AG20443 (cell line): Measurements from ENCODE around the gene LCN9.
A peak's percentile ranks its signal among the peaks of the same experiment; 100 is the strongest.
"Not testable (repeated sequence)": the region's sequence is repeated elsewhere in the genome, so short reads cannot be mapped to it uniquely, and the experiment has no call there.

Experiments
- DNase-seq: peaks from one replicate; pipeline ENCODE4 v3.0.0; 2012; ENCODE audit warnings: low spot score, mixed read lengths

LCN9 gene

DNA sequence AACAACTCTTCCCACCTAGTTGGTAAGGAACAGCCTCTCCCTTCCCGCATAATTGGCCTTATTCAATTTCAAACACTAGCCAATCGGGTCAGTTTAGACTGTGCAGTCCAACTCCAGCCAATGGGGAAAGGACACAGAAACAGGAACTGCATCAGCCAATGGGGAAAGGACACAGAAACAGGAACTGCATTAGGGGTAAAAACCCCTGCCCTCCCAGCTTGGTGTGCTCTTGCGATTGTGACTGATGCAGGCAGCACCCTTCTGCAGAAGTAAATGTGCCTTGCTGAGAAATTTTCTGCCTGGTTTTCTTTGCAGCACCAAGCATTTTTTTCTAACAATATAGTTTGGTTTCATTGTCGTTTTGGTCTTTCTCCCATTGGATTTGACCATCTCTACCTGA is 15.2 kb upstream of the LCN9 start:
- DNase-seq = no peak

- DNase-seq = no peak
Observed at GRCh38 chr9:135648494-135649410, 14.4 kb upstream of the LCN9 start.

DNA sequence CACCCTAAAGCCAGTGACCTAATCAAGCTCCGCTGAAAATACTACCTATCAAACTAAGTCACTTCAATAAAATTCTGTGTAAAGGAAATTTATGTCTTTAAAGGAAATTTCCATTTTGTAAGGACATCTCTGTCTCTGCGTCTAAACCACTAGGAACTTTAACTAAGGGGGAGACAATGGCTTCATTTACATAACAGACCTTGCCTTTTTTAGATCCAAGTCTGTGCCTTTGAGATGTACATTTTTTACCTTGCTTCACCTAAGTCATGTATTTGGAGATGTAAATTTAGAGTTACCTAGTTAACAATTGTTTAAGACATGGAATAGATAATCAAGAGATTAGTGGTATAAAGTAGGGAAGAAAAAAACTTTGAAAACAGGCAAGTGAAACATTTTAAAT is 13.6 kb upstream of the LCN9 start:
- DNase-seq = no peak

DNA sequence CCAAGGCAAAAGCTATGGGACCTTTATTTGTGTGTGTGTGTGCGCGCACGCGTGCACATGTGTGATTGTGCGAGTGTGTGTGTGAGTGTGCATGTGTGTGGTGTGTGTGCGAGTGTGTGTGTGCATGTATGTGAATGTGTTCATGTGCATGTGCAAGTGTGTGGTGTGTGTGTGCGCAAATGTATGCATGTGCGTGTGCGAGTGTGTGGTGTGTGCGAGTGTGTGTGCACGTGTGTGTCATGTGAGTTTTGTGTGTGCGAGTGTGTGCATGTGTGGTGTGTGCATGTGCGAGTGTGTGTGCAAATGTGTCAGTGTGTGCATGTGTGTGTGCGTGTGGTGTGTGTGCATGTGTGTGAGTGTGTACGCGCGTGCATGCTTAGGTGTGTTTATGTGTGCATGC is 12.7 kb upstream of the LCN9 start:
- no peak for DNase-seq

GRCh38 chr9:135655317-135655716 is 7.8 kb upstream of the LCN9 start:
- peak; percentile 14 for DNase-seq

DNA sequence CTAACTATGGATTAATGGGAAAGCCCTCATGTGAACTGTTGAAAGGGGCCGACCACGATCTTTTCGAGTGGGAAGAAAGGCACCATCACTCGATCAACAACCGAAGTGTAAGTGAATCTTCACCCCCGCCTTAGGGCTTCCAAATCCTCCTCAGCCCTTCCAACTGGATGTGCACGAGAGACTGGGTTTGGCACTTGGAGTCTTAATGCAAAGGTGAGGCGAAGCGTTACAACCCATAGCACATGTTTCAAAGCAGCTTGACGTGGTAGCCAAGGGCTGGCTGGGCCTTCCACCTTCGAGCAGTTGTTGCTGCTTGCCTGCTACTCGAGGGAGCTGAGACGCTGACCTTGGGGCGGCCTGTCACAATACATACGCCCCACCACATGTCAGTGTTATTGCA is 5.7 kb upstream of the LCN9 start:
- no peak for DNase-seq

GRCh38 chr9:135659252-135659651 is 3.9 kb upstream of the LCN9 start:
- DNase-seq = no peak

GRCh38 chr9:135660407-135660806 is 2.7 kb upstream of the LCN9 start:
- no peak for DNase-seq

DNA sequence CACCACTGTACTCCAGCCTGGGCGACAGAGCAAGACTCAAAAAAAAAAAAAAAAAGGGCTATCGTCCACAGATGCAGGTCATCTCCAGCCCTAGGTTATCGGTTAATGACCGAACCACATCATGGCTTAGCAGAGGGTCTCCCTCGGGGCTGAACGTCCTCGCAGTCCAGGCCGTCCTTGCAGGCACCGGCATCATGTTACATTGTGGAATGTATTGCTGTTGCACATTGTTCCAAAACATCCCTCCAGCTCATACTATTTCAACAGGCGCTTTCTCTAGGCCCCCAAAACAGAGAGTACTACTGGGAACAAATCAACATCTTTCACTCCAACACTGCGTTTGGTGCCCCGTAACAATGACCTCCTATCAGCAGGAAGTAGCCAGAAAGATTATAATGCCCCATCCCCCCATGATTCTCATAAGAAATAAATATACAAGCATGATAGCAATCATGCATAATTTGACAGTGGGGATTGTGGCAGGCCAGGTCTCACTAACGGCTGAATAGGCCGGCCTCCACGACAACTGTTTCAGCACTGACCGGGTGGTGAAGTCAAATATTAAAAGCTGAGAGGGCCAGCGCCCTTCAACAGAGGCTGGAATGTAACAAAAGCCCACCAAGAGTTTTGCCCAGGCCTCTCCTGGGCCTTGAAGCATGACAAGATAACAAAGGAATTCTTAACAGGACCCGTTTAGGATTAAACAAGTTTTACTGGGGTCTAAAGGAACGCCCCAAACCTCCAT is 1.1 kb upstream of the LCN9 start:
- DNase-seq = peak; percentile 5

- DNase-seq = no peak
Observed at GRCh38 chr9:135663451-135663770, 302 bp downstream of the LCN9 start.

- DNase-seq = no peak
Observed at GRCh38 chr9:135663857-135664256, 748 bp downstream of the LCN9 start.

DNA sequence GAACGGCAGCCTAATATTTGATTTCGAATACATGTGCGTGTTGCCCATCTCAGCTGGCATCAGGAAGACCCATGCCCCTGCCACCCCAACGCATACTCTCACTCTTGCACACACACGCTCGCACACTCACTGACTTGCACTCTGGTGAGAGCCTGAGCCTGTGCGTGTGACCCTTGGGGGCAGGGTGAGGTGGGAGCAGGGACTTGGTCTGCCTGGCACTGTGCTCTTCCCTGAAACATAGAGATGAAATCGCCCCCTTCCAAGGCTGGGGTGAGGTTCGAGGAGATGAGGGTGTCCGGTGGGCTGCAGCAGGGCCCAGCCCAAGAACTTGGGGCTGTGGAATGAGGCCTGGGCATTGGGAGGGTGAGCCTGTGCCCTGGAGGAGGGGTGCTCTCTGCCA is 1.2 kb downstream of the LCN9 start:
- DNase-seq = no peak

GRCh38 chr9:135664801-135665794 is 2.0 kb downstream of the LCN9 start:
- DNase-seq = no peak

GRCh38 chr9:135665795-135666189 is 2.7 kb downstream of the LCN9 start:
- no peak for DNase-seq

DNA sequence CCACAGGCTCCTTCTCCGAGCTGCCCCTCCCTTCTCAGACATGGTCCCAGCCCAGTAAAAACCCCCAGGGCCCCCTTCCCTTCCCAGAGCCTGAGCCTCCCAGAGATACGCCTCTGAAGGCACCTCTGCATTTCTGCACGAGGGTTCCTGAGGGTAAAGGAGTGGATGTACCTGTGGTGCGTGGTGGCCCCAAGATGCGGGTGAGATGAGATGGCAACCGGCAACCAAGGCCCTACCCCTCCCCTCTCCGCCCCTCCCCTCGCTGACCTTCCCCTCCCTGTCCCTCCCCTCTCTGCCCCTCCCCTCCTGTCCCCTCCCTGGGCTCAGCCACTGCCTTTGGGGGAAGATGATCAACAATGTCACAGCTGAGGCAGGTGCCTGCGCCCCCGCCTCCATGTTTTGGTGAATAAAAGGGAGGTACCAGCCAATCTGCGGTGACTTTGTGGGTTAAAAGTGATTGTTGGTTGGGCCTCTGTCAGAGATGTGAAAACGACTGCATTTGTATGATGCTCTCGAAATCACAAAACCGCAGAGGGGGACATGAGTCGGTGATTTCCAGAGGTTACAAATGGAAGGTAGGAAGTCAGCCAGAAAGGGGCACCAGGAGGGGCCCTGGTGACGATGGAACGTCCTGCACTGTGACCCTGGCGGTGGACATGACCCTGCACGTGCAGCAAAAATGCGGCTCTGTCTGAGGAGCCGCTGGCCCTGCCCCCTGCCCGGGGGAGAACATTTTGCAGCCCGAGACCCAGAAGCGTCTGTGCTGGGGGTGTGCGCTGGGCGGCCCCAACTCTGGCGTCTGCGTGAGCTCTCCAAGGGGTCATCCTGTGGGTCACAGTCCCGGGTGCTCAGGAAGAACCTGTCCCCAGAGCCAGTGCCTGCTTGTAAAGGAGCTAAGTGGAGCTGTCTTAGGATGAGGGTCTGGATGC is 3.7 kb downstream of the LCN9 start:
- no peak for DNase-seq

DNA sequence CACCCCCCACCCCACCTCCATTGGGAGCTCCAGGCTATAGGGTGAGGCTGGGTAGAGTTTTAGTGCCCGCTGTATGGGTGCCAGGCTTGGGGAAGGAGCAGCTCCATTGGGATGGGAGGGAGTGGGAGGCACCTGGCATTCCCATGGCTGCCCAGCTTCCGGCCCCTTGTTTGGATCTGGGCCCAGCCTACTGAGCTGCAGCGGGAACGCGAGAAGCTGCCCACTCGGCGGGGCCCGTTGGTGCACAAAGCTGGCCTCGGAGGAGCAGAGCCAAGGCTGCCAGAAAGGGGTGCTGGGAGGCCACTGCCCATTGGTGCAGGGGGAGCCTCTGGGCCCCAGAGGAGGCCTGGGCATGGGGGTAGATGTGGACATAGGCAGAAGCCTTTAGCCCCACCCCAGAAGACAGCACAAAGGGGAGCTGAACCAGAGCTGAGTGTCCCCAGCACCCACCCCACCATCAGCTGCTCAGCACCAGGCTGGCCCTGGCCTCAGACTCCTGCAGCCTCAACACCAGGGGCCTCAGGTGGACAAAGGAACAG is 4.4 kb downstream of the LCN9 start:
- no peak for DNase-seq

GRCh38 chr9:135669018-135669417 is 5.9 kb downstream of the LCN9 start:
- DNase-seq = not testable (repeated sequence)

DNA sequence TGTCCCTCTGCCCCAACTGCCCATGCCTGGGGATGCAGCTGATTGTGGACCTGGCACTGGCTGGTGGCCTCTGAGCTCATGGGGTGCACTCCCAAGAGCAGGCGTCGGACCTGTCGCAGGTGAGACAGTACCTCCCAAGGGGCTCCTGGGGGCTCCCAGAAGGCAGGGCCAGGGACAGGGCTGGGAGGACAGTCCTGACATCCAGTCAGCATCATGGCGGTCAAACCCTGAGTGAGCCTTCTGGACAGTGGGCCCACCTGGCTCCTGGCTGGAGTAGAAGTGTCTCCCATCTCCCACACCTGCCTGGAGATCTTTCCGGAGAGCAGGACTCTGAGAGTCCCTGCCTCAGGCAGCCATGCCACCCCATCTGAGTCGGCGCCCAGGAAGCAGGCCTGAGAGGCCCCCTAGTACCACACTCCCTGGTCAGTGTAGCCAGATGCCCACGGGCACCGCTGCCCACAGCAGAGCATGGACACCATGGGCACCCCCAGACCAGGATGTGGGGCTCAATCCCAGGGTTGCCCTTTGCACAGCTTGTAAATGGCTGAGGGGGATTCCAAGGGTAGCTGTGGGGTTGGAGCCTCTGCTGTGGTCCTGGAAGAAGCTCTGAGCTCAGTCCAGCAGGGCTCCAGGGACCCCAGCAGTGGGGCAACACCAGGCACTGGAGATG is 6.6 kb downstream of the LCN9 start:
- no peak for DNase-seq

- DNase-seq = no peak
Observed at GRCh38 chr9:135670721-135671590, 7.8 kb downstream of the LCN9 start.
